ENCODE measurements around the gene MPDZ. TPM values are rescaled to one million over a fixed set of nuclear protein-coding genes. Genes with fewer than 3 reads are reported as not detected.

The MPDZ gene
- total RNA-seq, 4 donors from 2014 or later, result 59.5 to 105 (median 74.3) TPM

GRCh38 chr9:13127131-13127530, 152.4 kb downstream of the MPDZ start:
- intact Hi-C loops (cut with DNase I), result no loop called here
- 90% methylated on average over 3 of the region's 3 CpGs for WGBS
- Histone ChIP-seq H3K9me3 (no peaks in the 10 kb centered on the region), H3K36me3 (peaks cover 6 to 74% (median 45%) of the 10 kb centered on the region in 4 donors), H3K4me1 (peaks cover 0 to 33% (median 12%) of the 10 kb centered on the region in 4 donors), H3K27me3 (no peaks in the 10 kb centered on the region), H3K4me3 (no peak overlapping the region), H3K27ac (replicated peaks in 1 of 4) (no peak overlapping the region)
- DNase-seq (ENCODE audit: extremely low spot score), result no peak
- TF ChIP-seq EP300 (IDR thresholded peaks at IDR 0.05), result no peak
- TF ChIP-seq POLR2A (IDR thresholded peaks at IDR 0.05; ENCODE audit: low read depth), result no peak
- no peak for TF ChIP-seq CTCF (IDR thresholded peaks at IDR 0.05)

- Histone ChIP-seq H3K4me3 (no peak overlapping the region), H3K27me3 (no peaks in the 10 kb centered on the region), H3K27ac (replicated peaks in 1 of 4) (no peak overlapping the region), H3K36me3 (peaks cover 6 to 76% (median 45%) of the 10 kb centered on the region in 4 donors), H3K4me1 (peaks cover 0 to 33% (median 12%) of the 10 kb centered on the region in 4 donors), H3K9me3 (no peaks in the 10 kb centered on the region)
- no peak for TF ChIP-seq CTCF (IDR thresholded peaks at IDR 0.05)
- TF ChIP-seq POLR2A (IDR thresholded peaks at IDR 0.05; ENCODE audit: low read depth), result no peak
- no peak for TF ChIP-seq EP300 (IDR thresholded peaks at IDR 0.05)
- no peak for TF ChIP-seq POLR2AphosphoS5 (IDR thresholded peaks at IDR 0.05)
- intact Hi-C loops (cut with DNase I), result no loop called here
- no peak for DNase-seq (ENCODE audit: extremely low spot score)
Measured at GRCh38 chr9:13125261-13125660, 154.2 kb downstream of the MPDZ start.

- Histone ChIP-seq H3K27ac (replicated peaks in 1 of 4) (no peak overlapping the region), H3K36me3 (peaks cover 6 to 82% (median 56%) of the 10 kb centered on the region in 4 donors), H3K9me3 (no peaks in the 10 kb centered on the region), H3K27me3 (no peaks in the 10 kb centered on the region), H3K4me1 (peaks cover 0 to 23% (median 9%) of the 10 kb centered on the region in 4 donors), H3K4me3 (no peak overlapping the region)
- 93% methylated on average over 9 of the region's 9 CpGs for WGBS
- DNase-seq (ENCODE audit: extremely low spot score), result no peak
- intact Hi-C loops (cut with DNase I), result no loop called here
- no peak for TF ChIP-seq POLR2A (IDR thresholded peaks at IDR 0.05; ENCODE audit: low read depth)
Measured at GRCh38 chr9:13122756-13123369, 156.6 kb downstream of the MPDZ start.

- Histone ChIP-seq H3K9me3 (no peaks in the 10 kb centered on the region), H3K36me3 (peaks cover 0 to 66% (median 43%) of the 10 kb centered on the region in 4 donors), H3K27me3 (no peaks in the 10 kb centered on the region), H3K27ac (replicated peaks in 1 of 4) (no peak overlapping the region), H3K4me3 (no peak overlapping the region), H3K4me1 (peaks cover 0 to 9% (median 4%) of the 10 kb centered on the region in 4 donors)
- TF ChIP-seq POLR2A (IDR thresholded peaks at IDR 0.05; ENCODE audit: low read depth) (no peak), EP300 (IDR thresholded peaks at IDR 0.05) (no peak), CTCF (IDR thresholded peaks at IDR 0.05) (no peak), POLR2AphosphoS5 (IDR thresholded peaks at IDR 0.05) (no peak)
- no peak for DNase-seq (ENCODE audit: extremely low spot score)
- intact Hi-C loops (cut with DNase I), result no loop called here
- WGBS, result 83% methylated on average over 2 of the region's 2 CpGs
Measured at GRCh38 chr9:13118313-13118712, 161.2 kb downstream of the MPDZ start.

- Histone ChIP-seq H3K27me3 (no peaks in the 10 kb centered on the region), H3K27ac (replicated peaks in 1 of 4) (no peak overlapping the region), H3K4me1 (peaks cover 0 to 22% (median 13%) of the 10 kb centered on the region in 4 donors), H3K4me3 (no peak overlapping the region), H3K36me3 (peaks cover 0 to 66% (median 32%) of the 10 kb centered on the region in 4 donors), H3K9me3 (no peaks in the 10 kb centered on the region)
- TF ChIP-seq POLR2AphosphoS5 (IDR thresholded peaks at IDR 0.05) (no peak), CTCF (IDR thresholded peaks at IDR 0.05) (no peak), EP300 (IDR thresholded peaks at IDR 0.05) (no peak), POLR2A (IDR thresholded peaks at IDR 0.05; ENCODE audit: low read depth) (no peak)
- 64% methylated on average over 2 of the region's 2 CpGs for whole genome bisulfite sequencing
- intact Hi-C loops (cut with DNase I), result no loop called here
- no peak for DNase-seq (ENCODE audit: extremely low spot score)
Measured at GRCh38 chr9:13116292-13116691, 163.2 kb downstream of the MPDZ start.

Data from esophagus muscularis mucosa (tissue), 4 donors.